Neuron (in vitro differentiated cells): ENCODE results near the gene COL4A1.

ENCODE experiments used
- H2AFZ ChIP-seq: one replicate; pipeline ENCODE4 v1.6.1; 2013; ENCODE audit warnings: low read depth, mild to moderate bottlenecking, inconsistent platforms, low read length, moderate library complexity
- H3K27me3 ChIP-seq: one replicate; pipeline ENCODE4 v1.6.1; 2013; ENCODE audit warnings: low read length; ENCODE audit not compliant: insufficient read depth
- H3K36me3 ChIP-seq: one replicate; pipeline ENCODE4 v1.6.1; 2013; ENCODE audit warnings: low read length; ENCODE audit not compliant: insufficient read depth
- H3K4me1 ChIP-seq: one replicate; pipeline ENCODE4 v1.6.1; 2013; ENCODE audit warnings: low read length; ENCODE audit not compliant: insufficient read depth
- H3K4me3 ChIP-seq: 2 replicates; pipeline ENCODE4 v1.5.1; 2013; ENCODE audit warnings: mild to moderate bottlenecking, low read length, moderate library complexity
- H3K9me3 ChIP-seq: one replicate; pipeline ENCODE4 v1.6.1; 2013; ENCODE audit warnings: low read length

The COL4A1 gene

GRCh38 chr13:110254151-110254679, 52.7 kb downstream of the COL4A1 start:
- Histone ChIP-seq H3K4me1 (no peaks in the 10 kb centered on the region), H3K4me3 (no peak overlapping the region), H3K27me3 (no peaks in the 10 kb centered on the region), H3K9me3 (no peaks in the 10 kb centered on the region), H2AFZ (no peak overlapping the region), H3K36me3 (no peaks in the 10 kb centered on the region)

- no peak overlapping the region for H3K4me3 ChIP-seq
- H3K36me3 ChIP-seq, result no peaks in the 10 kb centered on the region
- no peaks in the 10 kb centered on the region for H3K9me3 ChIP-seq
- no peak overlapping the region for H2AFZ ChIP-seq
- H3K27me3 ChIP-seq, result no peaks in the 10 kb centered on the region
- no peaks in the 10 kb centered on the region for H3K4me1 ChIP-seq
These were observed 55.7 kb downstream of the COL4A1 start for GRCh38 chr13:110251193-110251819.

- no peak overlapping the region for H3K4me3 ChIP-seq
- no peaks in the 10 kb centered on the region for H3K4me1 ChIP-seq
- no peaks in the 10 kb centered on the region for H3K36me3 ChIP-seq
- H3K27me3 ChIP-seq, result no peaks in the 10 kb centered on the region
- H3K9me3 ChIP-seq, result no peaks in the 10 kb centered on the region
- H2AFZ ChIP-seq, result no peak overlapping the region
These were observed 56.6 kb downstream of the COL4A1 start for GRCh38 chr13:110250258-110250891.

DNA sequence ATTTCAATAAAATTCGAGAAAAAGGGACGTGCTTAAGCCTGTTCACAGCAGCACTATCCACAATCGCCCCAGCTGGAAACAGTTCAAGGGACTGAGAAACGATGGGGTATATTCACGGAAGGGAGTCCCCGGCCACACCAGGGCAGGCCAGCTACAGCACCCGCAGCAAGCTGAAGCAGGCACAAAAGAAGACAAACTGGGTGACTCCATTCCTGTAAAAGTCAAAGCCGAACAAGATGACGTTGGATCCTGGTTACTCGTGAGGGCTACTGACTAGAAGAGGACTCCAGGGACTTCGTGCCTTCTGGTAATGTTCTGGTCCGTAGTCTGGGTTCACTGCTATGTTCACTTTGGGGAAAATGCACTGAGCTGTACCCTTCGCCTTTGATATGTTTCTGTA, 57.6 kb downstream of the COL4A1 start:
- no peaks in the 10 kb centered on the region for H3K27me3 ChIP-seq
- no peaks in the 10 kb centered on the region for H3K36me3 ChIP-seq
- no peaks in the 10 kb centered on the region for H3K4me1 ChIP-seq
- H3K9me3 ChIP-seq, result no peaks in the 10 kb centered on the region
- no peak overlapping the region for H3K4me3 ChIP-seq
- no peak overlapping the region for H2AFZ ChIP-seq

DNA sequence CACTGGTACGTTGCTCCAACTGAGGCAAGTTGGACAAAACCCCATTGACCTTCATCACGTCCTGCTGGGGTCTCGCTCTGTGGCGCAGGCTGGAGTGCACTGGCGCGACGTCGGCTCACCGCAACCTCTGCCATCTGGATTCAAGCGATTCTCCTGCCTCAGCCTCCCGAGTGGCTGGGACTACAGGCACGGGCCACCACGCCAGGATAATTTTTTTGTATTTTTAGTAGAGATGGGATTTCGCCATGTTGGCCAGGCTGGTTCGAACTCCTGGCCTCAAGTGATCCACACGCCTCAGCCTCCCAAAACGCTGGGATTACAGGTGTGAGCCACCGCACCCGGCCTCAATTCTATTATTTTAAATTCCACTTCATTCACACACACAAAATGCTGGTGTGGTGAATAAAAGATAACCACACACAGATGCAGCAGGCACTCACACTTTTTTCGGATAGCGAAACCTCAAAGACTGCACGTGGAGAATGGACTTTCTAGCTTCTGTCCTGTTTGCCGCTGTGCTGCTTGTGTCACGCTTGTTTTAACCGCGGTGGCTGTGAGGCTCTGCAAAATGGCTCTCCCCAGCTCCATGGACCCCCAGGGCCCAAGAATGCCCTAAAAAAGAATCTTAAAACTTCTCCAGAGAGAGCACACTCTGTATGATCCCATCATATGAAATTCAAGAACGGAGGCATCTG, 58.4 kb downstream of the COL4A1 start:
- Histone ChIP-seq H3K4me3 (no peak overlapping the region), H3K4me1 (no peaks in the 10 kb centered on the region), H2AFZ (no peak overlapping the region), H3K36me3 (no peaks in the 10 kb centered on the region), H3K27me3 (no peaks in the 10 kb centered on the region), H3K9me3 (no peaks in the 10 kb centered on the region)

- Histone ChIP-seq H3K4me1 (no peaks in the 10 kb centered on the region), H3K36me3 (no peaks in the 10 kb centered on the region), H3K27me3 (no peaks in the 10 kb centered on the region), H2AFZ (no peak overlapping the region), H3K9me3 (no peaks in the 10 kb centered on the region), H3K4me3 (no peak overlapping the region)
These were observed 60.4 kb downstream of the COL4A1 start for GRCh38 chr13:110246530-110246929.

GRCh38 chr13:110245416-110245899, 61.5 kb downstream of the COL4A1 start:
- Histone ChIP-seq H2AFZ (no peak overlapping the region), H3K4me1 (no peaks in the 10 kb centered on the region), H3K36me3 (no peaks in the 10 kb centered on the region), H3K9me3 (no peaks in the 10 kb centered on the region), H3K27me3 (no peaks in the 10 kb centered on the region), H3K4me3 (no peak overlapping the region)

DNA sequence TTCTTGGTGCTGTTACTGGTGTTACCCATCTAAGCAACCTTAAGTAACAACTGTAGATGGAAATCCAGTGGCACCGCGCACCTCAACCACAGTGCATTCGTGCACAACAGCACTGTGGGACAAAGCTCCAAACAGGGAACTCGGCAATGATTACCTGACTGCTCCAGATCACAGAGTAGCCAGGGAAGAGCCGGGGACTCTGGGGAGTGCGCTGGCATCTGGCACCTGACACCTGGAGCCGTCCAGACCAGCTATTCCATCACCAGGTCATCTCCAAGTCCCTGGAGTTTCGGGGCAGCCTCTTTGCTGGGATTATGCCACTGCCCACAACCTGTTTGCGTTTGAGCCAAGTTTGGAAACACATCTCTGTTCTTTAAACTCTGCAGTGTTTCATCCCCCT, 62.0 kb downstream of the COL4A1 start:
- no peak overlapping the region for H2AFZ ChIP-seq
- no peaks in the 10 kb centered on the region for H3K9me3 ChIP-seq
- no peaks in the 10 kb centered on the region for H3K27me3 ChIP-seq
- H3K36me3 ChIP-seq, result no peaks in the 10 kb centered on the region
- no peaks in the 10 kb centered on the region for H3K4me1 ChIP-seq
- no peak overlapping the region for H3K4me3 ChIP-seq

DNA sequence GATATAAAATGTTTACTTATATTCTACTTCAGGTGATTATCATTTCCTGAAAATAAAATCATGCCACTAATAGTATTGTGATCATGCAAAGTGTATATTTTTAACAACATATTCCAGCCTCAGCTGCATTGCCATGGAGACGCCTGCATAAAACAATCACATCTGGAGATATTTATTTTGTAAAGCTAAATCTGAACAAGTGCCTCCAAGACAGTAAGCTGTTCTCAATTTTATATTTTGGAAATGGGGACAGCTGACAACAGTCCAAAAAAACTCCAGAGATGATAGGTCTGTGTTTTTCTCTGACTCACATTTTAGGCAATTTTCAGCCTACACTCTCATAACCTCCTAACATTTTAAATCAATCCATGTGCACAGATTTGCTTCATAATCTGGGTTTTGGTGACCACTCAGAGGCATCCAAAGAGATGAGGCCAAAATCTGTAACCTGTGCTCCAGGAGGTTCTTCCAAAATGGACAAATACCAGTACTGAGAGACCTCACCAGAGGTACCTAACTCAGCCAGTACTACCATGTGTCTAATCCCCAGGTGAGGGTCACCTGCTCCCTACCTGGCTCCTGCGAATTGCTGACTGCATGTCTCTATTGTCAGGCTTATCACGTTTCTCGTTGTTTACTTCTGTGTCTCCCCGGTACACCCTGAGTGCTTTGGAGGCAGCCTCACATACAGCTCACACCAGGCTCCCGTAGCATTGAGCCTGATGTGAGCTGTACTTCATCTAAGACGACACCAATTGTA, 62.7 kb downstream of the COL4A1 start:
- Histone ChIP-seq H3K4me1 (no peaks in the 10 kb centered on the region), H3K27me3 (no peaks in the 10 kb centered on the region), H2AFZ (no peak overlapping the region), H3K9me3 (no peaks in the 10 kb centered on the region), H3K4me3 (no peak overlapping the region), H3K36me3 (no peaks in the 10 kb centered on the region)

GRCh38 chr13:110242615-110243014, 64.3 kb downstream of the COL4A1 start:
- Histone ChIP-seq H3K9me3 (no peaks in the 10 kb centered on the region), H2AFZ (no peak overlapping the region), H3K4me3 (no peak overlapping the region), H3K27me3 (no peaks in the 10 kb centered on the region), H3K36me3 (no peaks in the 10 kb centered on the region), H3K4me1 (no peaks in the 10 kb centered on the region)

DNA sequence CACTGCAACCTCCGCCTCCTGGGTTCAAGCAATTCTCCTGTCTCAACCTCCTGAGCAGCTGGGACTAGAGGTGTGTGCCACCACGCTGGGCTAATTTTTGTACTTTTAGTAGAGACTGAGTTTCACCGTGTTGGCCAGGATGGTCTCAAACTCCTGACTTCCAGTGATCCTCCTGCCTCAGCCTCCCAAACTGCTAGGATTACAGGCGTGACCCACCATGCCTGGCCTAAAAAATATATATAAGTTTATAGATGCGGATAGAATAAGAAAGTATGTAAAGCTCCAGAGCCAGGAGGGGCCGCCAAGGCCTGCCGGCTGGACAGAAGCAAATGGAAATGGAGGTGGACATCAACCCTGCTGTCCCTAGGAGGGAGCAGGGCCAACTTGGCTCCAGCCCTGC, 66.0 kb downstream of the COL4A1 start:
- Histone ChIP-seq H3K27me3 (no peaks in the 10 kb centered on the region), H3K9me3 (no peaks in the 10 kb centered on the region), H2AFZ (no peak overlapping the region), H3K4me3 (no peak overlapping the region), H3K36me3 (no peaks in the 10 kb centered on the region), H3K4me1 (no peaks in the 10 kb centered on the region)

- H3K9me3 ChIP-seq, result no peaks in the 10 kb centered on the region
- H3K4me1 ChIP-seq, result no peaks in the 10 kb centered on the region
- H3K4me3 ChIP-seq, result no peak overlapping the region
- H3K36me3 ChIP-seq, result no peaks in the 10 kb centered on the region
- no peaks in the 10 kb centered on the region for H3K27me3 ChIP-seq
- no peak overlapping the region for H2AFZ ChIP-seq
These were observed 66.6 kb downstream of the COL4A1 start for GRCh38 chr13:110240352-110240751.
